ENCODE results near the gene GBGT1. TPM values are rescaled to one million over a fixed set of nuclear protein-coding genes. Genes with fewer than 3 reads are reported as not detected.

The GBGT1 gene
- total and polyA plus RNA-seq, 2 donors (not counting 3 experiments of a cell fraction or from before 2014, with no cell fraction given): 35.6 to 56.3 TPM

- no peaks in the 10 kb centered on the region for H4K20me1 ChIP-seq (replicated peaks; ENCODE audit: control insufficient read depth, extremely low read depth, insufficient read depth, low read length)
- BruUV-seq (replicated peaks): no TSS peak
- no peaks in the 10 kb centered on the region for H3K27me3 ChIP-seq (ENCODE audit: control insufficient read depth in 2 of 2, insufficient read depth in 2 of 2, low read length in 2 of 2)
- TF ChIP-seq EZH2 (IDR thresholded peaks at IDR 0.05; ENCODE audit: borderline replicate concordance, low read depth, low read length, severe bottlenecking) (no peak), GATA2 (IDR thresholded peaks at IDR 0.05; ENCODE audit: insufficient read depth, insufficient read length, low read depth, low read length) (no peak), POLR2A (IDR thresholded peaks at IDR 0.05; ENCODE audit: low read depth, low read length) (no peak), FOS (IDR thresholded peaks at IDR 0.05; ENCODE audit: borderline replicate concordance, insufficient read depth, low read length) (no peak), MYC (IDR thresholded peaks at IDR 0.05; ENCODE audit: low read depth, low read length) (no peak), CTCF (IDR thresholded peaks at IDR 0.05; ENCODE audit: extremely low read depth in 1 of 2, insufficient read depth in 1 of 2, low read depth in 1 of 2, low read length in 2 of 2) (no peak), POLR2AphosphoS5 (IDR thresholded peaks at IDR 0.05; ENCODE audit: insufficient read depth, low read depth, low read length) (no peak), JUN (IDR thresholded peaks at IDR 0.05; ENCODE audit: borderline replicate concordance, insufficient read depth, insufficient read length, low read depth) (no peak), MAX (IDR thresholded peaks at IDR 0.05; ENCODE audit: insufficient read depth, insufficient read length) (no peak)
- H3K9me1 ChIP-seq (replicated peaks; ENCODE audit: control insufficient read depth, extremely low read depth, insufficient read depth, low read length): no peaks in the 10 kb centered on the region
- no peak overlapping the region for H2AFZ ChIP-seq (ENCODE audit: low read depth, low read length)
- intact Hi-C loops (cut with micrococcal nuclease): no loop called here
- H3K9me3 ChIP-seq (replicated peaks; ENCODE audit: control insufficient read depth, insufficient read depth, low read length): no peaks in the 10 kb centered on the region
- POLR2A ChIA-PET: no interaction called here
- H3K79me2 ChIP-seq (ENCODE audit: control insufficient read depth, insufficient read depth, low read length): no peaks in the 10 kb centered on the region
- H3K4me2 ChIP-seq (ENCODE audit: insufficient read depth, low read length): no peak overlapping the region
- H3K4me3 ChIP-seq (replicated peaks in 1 of 3; ENCODE audit: insufficient read depth in 1 of 3, low read depth in 1 of 3, low read length in 3 of 3): no peak overlapping the region
- H3K4me1 ChIP-seq (ENCODE audit: control insufficient read depth, extremely low read depth, insufficient read depth, low read length): peaks cover 30% of the 10 kb centered on the region
- H3K36me3 ChIP-seq (ENCODE audit: control insufficient read depth in 2 of 2, extremely low read depth in 1 of 2, insufficient read depth in 2 of 2, low read length in 2 of 2): no peaks in the 10 kb centered on the region
- dilution Hi-C loops (cut with MboI; ENCODE audit: extremely low pct_ligation_motif_present, low sequenced_read_pairs): no loop called here
- CTCF ChIA-PET: interaction anchor here (0.8 to 2.6 kb wide), 2 partner anchors 11 to 30 kb away, joined by 3 to 8 read pairs; no protein-coding TSS in a partner anchor
- H3K9ac ChIP-seq (replicated peaks; ENCODE audit: extremely low read depth, insufficient read depth, low read length): no peak overlapping the region
- H3K27ac ChIP-seq (ENCODE audit: insufficient read depth, low read depth, low read length): no peak overlapping the region
- DNase-seq (ENCODE audit: low read depth, low spot score) (no peak), FAIRE-seq (no peak)
Observed at GRCh38 chr9:133137451-133138231, 26.1 kb downstream of the GBGT1 start.

Data from endothelial cell of umbilical vein (primary cell).